Thymus (tissue), 11 donors: ENCODE results near the gene EPHA6. TPM values are rescaled to one million over a fixed set of nuclear protein-coding genes. Genes with fewer than 3 reads are reported as not detected.

Source experiments
- DNase-seq, 9 donors: peaks; one replicate each; pipeline ENCODE4 v3.0.0-alpha.2; 2013; ENCODE audit warnings: low spot score in 9 of 9, low read depth in 6 of 9, missing footprints in 1 of 9
- H3K27ac ChIP-seq, 2 donors: one replicate each; pipeline ENCODE4 v1.5.1; 2013; ENCODE audit warnings: control low read depth in 1 of 2, low read depth in 1 of 2, low read length in 1 of 2, mild to moderate bottlenecking in 1 of 2, moderate library complexity in 1 of 2
- H3K27me3 ChIP-seq, 2 donors: one replicate each; pipeline ENCODE4 v1.5.1; 2013; ENCODE audit warnings: low read length in 1 of 2; ENCODE audit not compliant: control insufficient read depth in 2 of 2, insufficient read depth in 1 of 2
- H3K36me3 ChIP-seq, 2 donors: one replicate each; pipeline ENCODE4 v1.5.1; 2013; ENCODE audit warnings: low read length in 1 of 2, mild to moderate bottlenecking in 1 of 2, moderate library complexity in 1 of 2; ENCODE audit not compliant: control insufficient read depth in 2 of 2, insufficient read depth in 2 of 2
- H3K4me1 ChIP-seq, 2 donors: one replicate each; pipeline ENCODE4 v1.5.1; 2013; ENCODE audit warnings: low read length in 2 of 2; ENCODE audit not compliant: control insufficient read depth in 2 of 2, insufficient read depth in 2 of 2
- H3K4me3 ChIP-seq, 2 donors: one replicate each; pipeline ENCODE4 v1.5.1; 2013; ENCODE audit warnings: low read length in 2 of 2, control low read depth in 1 of 2, mild to moderate bottlenecking in 1 of 2
- H3K9me3 ChIP-seq, 2 donors: one replicate each; pipeline ENCODE4 v1.5.1; 2013; ENCODE audit warnings: low read length in 1 of 2, mild to moderate bottlenecking in 1 of 2; ENCODE audit not compliant: control insufficient read depth in 2 of 2, insufficient read depth in 1 of 2
- WGBS: extraction: QIAGEN DNeasy Blood & Tissue Kit; methylation state at CpG from one replicate; pipeline ENCODE4 v1.1.7; 2013; 5-methylcytosine and 5-hydroxymethylcytosine counted together
- polyA plus RNA-seq: library from polyadenylated mRNA; stranded (reverse); fragments of 200-250 nt; gene quantifications from one replicate; pipeline ENCODE4 v1.2.3, GENCODE V29; 2013
- total RNA-seq: library from RNA; stranded (reverse); fragments of 120-200 nt; gene quantifications from one replicate; pipeline ENCODE4 v1.2.4, GENCODE V29; 2013
- donor health status: healthy.

EPHA6 gene
- total and polyA plus RNA-seq, 2 donors = 0.09 to 1.3 TPM

- Histone ChIP-seq H3K36me3 (no peaks in the 10 kb centered on the region), H3K27me3 (no peaks in the 10 kb centered on the region), H3K9me3 (no peaks in the 10 kb centered on the region), H3K4me3 (no peak overlapping the region), H3K4me1 (no peaks in the 10 kb centered on the region), H3K27ac (no peak overlapping the region)
- 55% methylated on average over 3 of the region's 3 CpGs for WGBS
- DNase-seq = no peak
Observed at GRCh38 chr3:97658668-97659285, 844.4 kb downstream of the EPHA6 start.

- H3K4me1 ChIP-seq = no peaks in the 10 kb centered on the region
- no peak for DNase-seq
- H3K27me3 ChIP-seq = no peaks in the 10 kb centered on the region
- 95% methylated on average over 5 of the region's 5 CpGs for WGBS
- H3K27ac ChIP-seq = no peak overlapping the region
- no peaks in the 10 kb centered on the region for H3K36me3 ChIP-seq
- H3K9me3 ChIP-seq = no peaks in the 10 kb centered on the region
- no peak overlapping the region for H3K4me3 ChIP-seq
Observed at GRCh38 chr3:97662264-97662663, 847.9 kb downstream of the EPHA6 start.

- H3K4me3 ChIP-seq = no peak overlapping the region
- no peak for DNase-seq
- H3K4me1 ChIP-seq = no peaks in the 10 kb centered on the region
- no peaks in the 10 kb centered on the region for H3K36me3 ChIP-seq
- H3K27me3 ChIP-seq = no peaks in the 10 kb centered on the region
- no peaks in the 10 kb centered on the region for H3K9me3 ChIP-seq
- H3K27ac ChIP-seq = no peak overlapping the region
- 83% methylated on average over 3 of the region's 3 CpGs for WGBS
Observed at GRCh38 chr3:97662762-97663161, 848.4 kb downstream of the EPHA6 start.

GRCh38 chr3:97665896-97666295 is 851.5 kb downstream of the EPHA6 start:
- no peak overlapping the region for H3K27ac ChIP-seq
- DNase-seq = no peak
- H3K9me3 ChIP-seq = no peaks in the 10 kb centered on the region
- H3K27me3 ChIP-seq = no peaks in the 10 kb centered on the region
- H3K4me3 ChIP-seq = no peak overlapping the region
- no peaks in the 10 kb centered on the region for H3K36me3 ChIP-seq
- H3K4me1 ChIP-seq = no peaks in the 10 kb centered on the region
- WGBS = 96% methylated on average over 5 of the region's 5 CpGs

- Histone ChIP-seq H3K9me3 (no peaks in the 10 kb centered on the region), H3K4me3 (no peak overlapping the region), H3K27ac (no peak overlapping the region), H3K4me1 (no peaks in the 10 kb centered on the region), H3K36me3 (no peaks in the 10 kb centered on the region), H3K27me3 (no peaks in the 10 kb centered on the region)
- 95% methylated on average over 4 of the region's 4 CpGs for WGBS
- DNase-seq = no peak
Observed at GRCh38 chr3:97670952-97671351, 856.6 kb downstream of the EPHA6 start.

- DNase-seq = no peak
- Histone ChIP-seq H3K4me3 (no peak overlapping the region), H3K27me3 (no peaks in the 10 kb centered on the region), H3K4me1 (no peaks in the 10 kb centered on the region), H3K27ac (no peak overlapping the region), H3K36me3 (no peaks in the 10 kb centered on the region), H3K9me3 (no peaks in the 10 kb centered on the region)
- WGBS = 98% methylated on average over 3 of the region's 3 CpGs
Observed at GRCh38 chr3:97673357-97673997, 859.1 kb downstream of the EPHA6 start.

- no peaks in the 10 kb centered on the region for H3K4me1 ChIP-seq
- WGBS = 87% methylated on average over 2 of the region's 2 CpGs
- no peak overlapping the region for H3K4me3 ChIP-seq
- H3K27ac ChIP-seq = no peak overlapping the region
- H3K27me3 ChIP-seq = no peaks in the 10 kb centered on the region
- no peaks in the 10 kb centered on the region for H3K9me3 ChIP-seq
- no peak for DNase-seq
- no peaks in the 10 kb centered on the region for H3K36me3 ChIP-seq
Observed at GRCh38 chr3:97674461-97674860, 860.1 kb downstream of the EPHA6 start.

- no peaks in the 10 kb centered on the region for H3K36me3 ChIP-seq
- no peak for DNase-seq
- no peak overlapping the region for H3K27ac ChIP-seq
- no peaks in the 10 kb centered on the region for H3K4me1 ChIP-seq
- H3K9me3 ChIP-seq = no peaks in the 10 kb centered on the region
- no peaks in the 10 kb centered on the region for H3K27me3 ChIP-seq
- H3K4me3 ChIP-seq = no peak overlapping the region
Observed at GRCh38 chr3:97680210-97680609, 865.8 kb downstream of the EPHA6 start.

- H3K27ac ChIP-seq = no peak overlapping the region
- H3K36me3 ChIP-seq = no peaks in the 10 kb centered on the region
- DNase-seq = no peak
- no peaks in the 10 kb centered on the region for H3K4me1 ChIP-seq
- no peaks in the 10 kb centered on the region for H3K27me3 ChIP-seq
- no peak overlapping the region for H3K4me3 ChIP-seq
- H3K9me3 ChIP-seq = no peaks in the 10 kb centered on the region
Observed at GRCh38 chr3:97680696-97681095, 866.3 kb downstream of the EPHA6 start.
